ENCODE results near the gene WWOX. TPM values are rescaled to one million over a fixed set of nuclear protein-coding genes. Genes with fewer than 3 reads are reported as not detected.

Gene WWOX
- total RNA-seq, 1 experiment from 2014 or later = 79.9 TPM

GRCh38 chr16:79026117-79026516 lies 926.7 kb downstream of the WWOX start:
- BruUV-seq (replicated peaks) = no TSS peak
- POLR2A ChIA-PET (ENCODE audit: low non-redundant PET) = no interaction called here
- Histone ChIP-seq H3K4me3 (ENCODE audit: low read depth, low read length, poor library complexity, severe bottlenecking) (no peak overlapping the region), H3K36me3 (ENCODE audit: insufficient read depth, low read length, poor library complexity, severe bottlenecking) (no peaks in the 10 kb centered on the region), H3K27ac (ENCODE audit: low read depth, low read length, poor library complexity, severe bottlenecking) (no peak overlapping the region), H3K9me3 (ENCODE audit: low read depth, low read length, poor library complexity, severe bottlenecking) (no peaks in the 10 kb centered on the region), H3K27me3 (replicated peaks; ENCODE audit: insufficient read depth, low read depth, low read length, poor library complexity) (no peaks in the 10 kb centered on the region), H3K4me1 (ENCODE audit: insufficient read depth, low read length, poor library complexity, severe bottlenecking) (no peaks in the 10 kb centered on the region)
- no peak for TF ChIP-seq EZH2 (IDR thresholded peaks at IDR 0.05; ENCODE audit: borderline replicate concordance, low read depth, low read length, poor library complexity, severe bottlenecking)
- no peak for TF ChIP-seq CTCF (conservative IDR thresholded peaks at IDR 0.05; ENCODE audit: low read depth, low read length)
- DNase-seq (ENCODE audit: low spot score) = no peak
- CTCF ChIA-PET = no interaction called here
- intact Hi-C loops (cut with micrococcal nuclease; ENCODE audit: unreplicated experiment) = no loop called here

GRCh38 chr16:79036541-79036940 lies 937.1 kb downstream of the WWOX start:
- no peak for TF ChIP-seq EZH2 (IDR thresholded peaks at IDR 0.05; ENCODE audit: borderline replicate concordance, low read depth, low read length, poor library complexity, severe bottlenecking)
- no peak for TF ChIP-seq CTCF (conservative IDR thresholded peaks at IDR 0.05; ENCODE audit: low read depth, low read length)
- no peaks in the 10 kb centered on the region for H3K9me3 ChIP-seq (ENCODE audit: low read depth, low read length, poor library complexity, severe bottlenecking)
- H3K4me3 ChIP-seq (ENCODE audit: low read depth, low read length, poor library complexity, severe bottlenecking) = no peak overlapping the region
- no TSS peak for BruUV-seq (replicated peaks)
- ChIA-PET POLR2A (ENCODE audit: low non-redundant PET) (no interaction called here), CTCF (no interaction called here)
- no peak for DNase-seq (ENCODE audit: low spot score)
- H3K36me3 ChIP-seq (ENCODE audit: insufficient read depth, low read length, poor library complexity, severe bottlenecking) = no peaks in the 10 kb centered on the region
- intact Hi-C loops (cut with micrococcal nuclease; ENCODE audit: unreplicated experiment) = no loop called here
- no peaks in the 10 kb centered on the region for H3K4me1 ChIP-seq (ENCODE audit: insufficient read depth, low read length, poor library complexity, severe bottlenecking)
- H3K27ac ChIP-seq (ENCODE audit: low read depth, low read length, poor library complexity, severe bottlenecking) = no peak overlapping the region
- no peaks in the 10 kb centered on the region for H3K27me3 ChIP-seq (replicated peaks; ENCODE audit: insufficient read depth, low read depth, low read length, poor library complexity)

- Histone ChIP-seq H3K9me3 (ENCODE audit: low read depth, low read length, poor library complexity, severe bottlenecking) (no peaks in the 10 kb centered on the region), H3K36me3 (ENCODE audit: insufficient read depth, low read length, poor library complexity, severe bottlenecking) (no peaks in the 10 kb centered on the region), H3K4me3 (ENCODE audit: low read depth, low read length, poor library complexity, severe bottlenecking) (no peak overlapping the region), H3K27ac (ENCODE audit: low read depth, low read length, poor library complexity, severe bottlenecking) (no peak overlapping the region), H3K4me1 (ENCODE audit: insufficient read depth, low read length, poor library complexity, severe bottlenecking) (no peaks in the 10 kb centered on the region), H3K27me3 (replicated peaks; ENCODE audit: insufficient read depth, low read depth, low read length, poor library complexity) (no peaks in the 10 kb centered on the region)
- no TSS peak for BruUV-seq (replicated peaks)
- intact Hi-C loops (cut with micrococcal nuclease; ENCODE audit: unreplicated experiment) = no loop called here
- ChIA-PET POLR2A (ENCODE audit: low non-redundant PET) (no interaction called here), CTCF (no interaction called here)
- TF ChIP-seq EZH2 (IDR thresholded peaks at IDR 0.05; ENCODE audit: borderline replicate concordance, low read depth, low read length, poor library complexity, severe bottlenecking) = no peak
- no peak for TF ChIP-seq CTCF (conservative IDR thresholded peaks at IDR 0.05; ENCODE audit: low read depth, low read length)
- no peak for DNase-seq (ENCODE audit: low spot score)
Observed at GRCh38 chr16:79037521-79038373, 938.3 kb downstream of the WWOX start.

Data from A673 (cell line).